Measurements from ENCODE around the gene ASB7.
"Not testable (repeated sequence)": the region's sequence is repeated elsewhere in the genome, so short reads cannot be mapped to it uniquely, and the experiment has no call there.

ASB7 gene

GRCh38 chr15:100651253-100651652, 48.9 kb downstream of the ASB7 start:
- DNase-seq (ENCODE audit: low read depth in 3 of 3) = no peak

- DNase-seq (ENCODE audit: low read depth in 3 of 3) = no peak
Measured at GRCh38 chr15:100652116-100652515, 49.7 kb downstream of the ASB7 start.

GRCh38 chr15:100653608-100654007, 51.2 kb downstream of the ASB7 start:
- no peak for DNase-seq (ENCODE audit: low read depth in 3 of 3)

GRCh38 chr15:100658895-100659294, 56.5 kb downstream of the ASB7 start:
- no peak for DNase-seq (ENCODE audit: low read depth in 3 of 3)

GRCh38 chr15:100661156-100661555, 58.8 kb downstream of the ASB7 start:
- DNase-seq (ENCODE audit: low read depth in 3 of 3) = no peak

- no peak for DNase-seq (ENCODE audit: low read depth in 3 of 3)
Measured at GRCh38 chr15:100663086-100663914, 60.9 kb downstream of the ASB7 start.

- DNase-seq (ENCODE audit: low read depth in 3 of 3) = no peak
Measured at GRCh38 chr15:100663915-100664281, 61.5 kb downstream of the ASB7 start.

- no peak for DNase-seq (ENCODE audit: low read depth in 3 of 3)
Measured at GRCh38 chr15:100665570-100665969, 63.2 kb downstream of the ASB7 start.

- no peak for DNase-seq (ENCODE audit: low read depth in 3 of 3)
Measured at GRCh38 chr15:100667405-100668347, 65.3 kb downstream of the ASB7 start.

GRCh38 chr15:100668348-100668745, 66.0 kb downstream of the ASB7 start:
- no peak for DNase-seq (ENCODE audit: low read depth in 3 of 3)

- no peak for DNase-seq (ENCODE audit: low read depth in 3 of 3)
Measured at GRCh38 chr15:100669260-100669659, 66.9 kb downstream of the ASB7 start.

GRCh38 chr15:100670505-100671021, 68.2 kb downstream of the ASB7 start:
- no peak for DNase-seq (ENCODE audit: low read depth in 3 of 3)

GRCh38 chr15:100671124-100671680, 68.8 kb downstream of the ASB7 start:
- DNase-seq (ENCODE audit: low read depth in 3 of 3) = no peak

GRCh38 chr15:100671858-100672543, 69.6 kb downstream of the ASB7 start:
- DNase-seq (ENCODE audit: low read depth in 3 of 3) = no peak

- no peak for DNase-seq (ENCODE audit: low read depth in 3 of 3)
Measured at GRCh38 chr15:100672959-100673358, 70.6 kb downstream of the ASB7 start.

- not testable (repeated sequence) for DNase-seq (ENCODE audit: low read depth in 3 of 3)
Measured at GRCh38 chr15:100679151-100679550, 76.8 kb downstream of the ASB7 start.

- DNase-seq (ENCODE audit: low read depth in 3 of 3) = no peak
Measured at GRCh38 chr15:100680726-100681125, 78.3 kb downstream of the ASB7 start.

GRCh38 chr15:100681335-100681746, 79.0 kb downstream of the ASB7 start:
- no peak for DNase-seq (ENCODE audit: low read depth in 3 of 3)

- no peak for DNase-seq (ENCODE audit: low read depth in 3 of 3)
Measured at GRCh38 chr15:100682468-100682867, 80.1 kb downstream of the ASB7 start.

- no peak for DNase-seq (ENCODE audit: low read depth in 3 of 3)
Measured at GRCh38 chr15:100683434-100683833, 81.0 kb downstream of the ASB7 start.

- DNase-seq (ENCODE audit: low read depth in 3 of 3) = no peak
Measured at GRCh38 chr15:100684591-100684990, 82.2 kb downstream of the ASB7 start.

Measured in stimulated activated CD4-positive, alpha-beta T cell treated with anti-CD3 and anti-CD28 coated beads, TNF-alpha, amount 100 ng/mL, for 4 hours (primary cell).